ENCODE data around the gene ADH1B. TPM values are rescaled to one million over a fixed set of nuclear protein-coding genes. Genes with fewer than 3 reads are reported as not detected.
A peak's percentile ranks its signal among the peaks of the same experiment; 100 is the strongest.

The ADH1B gene
- total and polyA plus RNA-seq, 2 of the 4 experiments (the other 2 are of a cell fraction), result 0.36 to 0.46 TPM

GRCh38 chr4:99301376-99302164 is 19.6 kb downstream of the ADH1B start:
- Histone ChIP-seq H4K5ac (ENCODE audit: low read depth, low read length) (peak overlapping the region; percentile 100), H3K36me3 (ENCODE audit: control insufficient read depth, insufficient read depth, low read length) (no peaks in the 10 kb centered on the region), H3K9me1 (ENCODE audit: insufficient read depth, low read length) (no peaks in the 10 kb centered on the region), H3K18ac (ENCODE audit: low read depth, low read length) (peak overlapping the region; percentile 100), H3K23ac (ENCODE audit: low read depth, low read length) (peak overlapping the region; percentile 15; the same call in 1 of the 2 replicates), H2AFZ (replicated peaks; ENCODE audit: low read length, poor library complexity) (no peak overlapping the region), H3K4me1 (ENCODE audit: control insufficient read depth, insufficient read depth, low read length) (peaks cover 5% of the 10 kb centered on the region), H3K4me2 (ENCODE audit: low read depth, low read length) (peak overlapping the region; percentile 1; the same call in 1 of the 2 replicates), H3K27me3 (ENCODE audit: control insufficient read depth, insufficient read depth, low read length) (no peaks in the 10 kb centered on the region), H3K9ac (ENCODE audit: low read depth, low read length) (no peak overlapping the region; the same call in 1 of the 2 replicates), H3K9me3 (ENCODE audit: control insufficient read depth, insufficient read depth, low read length) (no peaks in the 10 kb centered on the region), H4K8ac (ENCODE audit: low read depth in 2 of 2, low read length in 2 of 2) (peak overlapping the region; percentile 1 to 84; a peak in 3 of 4 replicates), H3K4ac (ENCODE audit: low read depth, low read length) (peak overlapping the region; percentile 94), H2BK120ac (ENCODE audit: low read depth, low read length) (peak overlapping the region; percentile 96), H3K27ac (ENCODE audit: insufficient read depth, low read length) (peak overlapping the region; percentile 100), H3K79me1 (ENCODE audit: low read depth in 1 of 2, low read length in 2 of 2) (no peaks in the 10 kb centered on the region), H4K20me1 (ENCODE audit: insufficient read depth, low read length) (no peaks in the 10 kb centered on the region), H2BK5ac (ENCODE audit: low read depth, low read length, poor library complexity, severe bottlenecking) (peak overlapping the region; percentile 92), H2AK5ac (ENCODE audit: low read depth, low read length) (peak overlapping the region; percentile 79), H4K91ac (ENCODE audit: insufficient read depth, low read depth, low read length) (peak overlapping the region; percentile 87), H3K14ac (replicated peaks; ENCODE audit: low read depth, low read length) (peak overlapping the region; percentile 84), H2BK20ac (ENCODE audit: low read depth, low read length) (peak overlapping the region; percentile 97), H2BK15ac (ENCODE audit: low read depth, low read length) (peak overlapping the region; percentile 86), H3K4me3 (ENCODE audit: insufficient read depth, low read depth, low read length) (no peak overlapping the region), H3K56ac (ENCODE audit: extremely low read depth, insufficient read depth, low read length) (peak overlapping the region; percentile 48; the same call in 1 of the 2 replicates), H2AK9ac (replicated peaks; ENCODE audit: low read depth, low read length, poor library complexity) (no peak overlapping the region)
- in situ Hi-C loops (cut with MboI; ENCODE audit: low sequenced_read_pairs) (no loop called here), intact Hi-C loops (cut with micrococcal nuclease) (loop anchor here (2.0 kb wide), 2 partner anchors 99 to 103 kb away; no protein-coding TSS in a partner anchor), dilution Hi-C loops (cut with HindIII; ENCODE audit: low sequenced_read_pairs, unreplicated experiment) (no loop called here)
- POLR2A ChIA-PET (ENCODE audit: unreplicated experiment), result no interaction called here
- peak; percentile 60 for ATAC-seq (ENCODE audit: low read depth)
- TF ChIP-seq MAFK (IDR thresholded peaks at IDR 0.05; ENCODE audit: low read depth, low read length) (peak; percentile 77), MXI1 (IDR thresholded peaks at IDR 0.05; ENCODE audit: borderline replicate concordance, low read depth, low read length) (no peak)
- 80% methylated on average over 3 of the region's 7 CpGs; no CpG with 5 or more reads in 1 of the 2 experiments for WGBS, 2 experiments (ENCODE audit: extremely low coverage in 2 of 2, insufficient read length in 1 of 2)
- DNase-seq, result peak; percentile 32
- BruUV-seq (replicated peaks), result no TSS peak
- CTCF ChIA-PET, result interaction anchor here (0.6 kb wide), 1 partner anchor 63 kb away, joined by 6 read pairs; no protein-coding TSS in a partner anchor
